ENCODE data around the gene TMTC2. TPM values are rescaled to one million over a fixed set of nuclear protein-coding genes. Genes with fewer than 3 reads are reported as not detected.

Gene TMTC2
- polyA plus RNA-seq, 1 experiment = 1.6 TPM

- POLR2A ChIA-PET = no interaction called here
- no peak for DNase-seq (ENCODE audit: low read depth, low spot score)
- no peak overlapping the region for H3K27ac ChIP-seq (ENCODE audit: low read depth, low read length)
- no peak for TF ChIP-seq CTCF (IDR thresholded peaks at IDR 0.05; ENCODE audit: low read depth, low read length)
- H3K27me3 ChIP-seq (ENCODE audit: control insufficient read depth, insufficient read depth, low read length) = no peaks in the 10 kb centered on the region
- no peak overlapping the region for H3K4me3 ChIP-seq (ENCODE audit: low read depth, low read length)
- H3K9me3 ChIP-seq (ENCODE audit: control insufficient read depth, insufficient read depth, low read length) = no peaks in the 10 kb centered on the region; the same call in 1 of the 2 replicates
- CTCF ChIA-PET = no interaction called here
Measured at GRCh38 chr12:82781309-82781997, 94.7 kb downstream of the TMTC2 start.

GRCh38 chr12:82783435-82783834 is 96.7 kb downstream of the TMTC2 start:
- DNase-seq (ENCODE audit: low read depth, low spot score) = no peak
- Histone ChIP-seq H3K9me3 (ENCODE audit: control insufficient read depth, insufficient read depth, low read length) (no peaks in the 10 kb centered on the region; the same call in 1 of the 2 replicates), H3K4me3 (ENCODE audit: low read depth, low read length) (no peak overlapping the region), H3K27me3 (ENCODE audit: control insufficient read depth, insufficient read depth, low read length) (no peaks in the 10 kb centered on the region), H3K27ac (ENCODE audit: low read depth, low read length) (no peak overlapping the region)
- TF ChIP-seq CTCF (IDR thresholded peaks at IDR 0.05; ENCODE audit: low read depth, low read length) = no peak
- CTCF ChIA-PET = no interaction called here
- POLR2A ChIA-PET = no interaction called here

GRCh38 chr12:82787016-82787415 is 100.3 kb downstream of the TMTC2 start:
- Histone ChIP-seq H3K27ac (ENCODE audit: low read depth, low read length) (no peak overlapping the region), H3K9me3 (ENCODE audit: control insufficient read depth, insufficient read depth, low read length) (no peaks in the 10 kb centered on the region), H3K27me3 (ENCODE audit: control insufficient read depth, insufficient read depth, low read length) (no peaks in the 10 kb centered on the region), H3K4me3 (ENCODE audit: low read depth, low read length) (no peak overlapping the region)
- no peak for TF ChIP-seq CTCF (IDR thresholded peaks at IDR 0.05; ENCODE audit: low read depth, low read length)
- POLR2A ChIA-PET = no interaction called here
- no peak for DNase-seq (ENCODE audit: low read depth, low spot score)
- CTCF ChIA-PET = interaction anchor here (0.7 kb wide), 1 partner anchor 1131 kb away, joined by 3 read pairs; no protein-coding TSS in a partner anchor

- DNase-seq (ENCODE audit: low read depth, low spot score) = no peak
- Histone ChIP-seq H3K27me3 (ENCODE audit: control insufficient read depth, insufficient read depth, low read length) (no peaks in the 10 kb centered on the region), H3K9me3 (ENCODE audit: control insufficient read depth, insufficient read depth, low read length) (no peaks in the 10 kb centered on the region), H3K4me3 (ENCODE audit: low read depth, low read length) (no peak overlapping the region), H3K27ac (ENCODE audit: low read depth, low read length) (no peak overlapping the region)
- POLR2A ChIA-PET = no interaction called here
- CTCF ChIA-PET = no interaction called here
- TF ChIP-seq CTCF (IDR thresholded peaks at IDR 0.05; ENCODE audit: low read depth, low read length) = no peak
Measured at GRCh38 chr12:82788594-82788993, 101.9 kb downstream of the TMTC2 start.

GRCh38 chr12:82789674-82790073 is 103.0 kb downstream of the TMTC2 start:
- no peak for DNase-seq (ENCODE audit: low read depth, low spot score)
- Histone ChIP-seq H3K9me3 (ENCODE audit: control insufficient read depth, insufficient read depth, low read length) (no peaks in the 10 kb centered on the region), H3K27me3 (ENCODE audit: control insufficient read depth, insufficient read depth, low read length) (no peaks in the 10 kb centered on the region), H3K4me3 (ENCODE audit: low read depth, low read length) (no peak overlapping the region), H3K27ac (ENCODE audit: low read depth, low read length) (no peak overlapping the region)
- POLR2A ChIA-PET = no interaction called here
- CTCF ChIA-PET = no interaction called here
- TF ChIP-seq CTCF (IDR thresholded peaks at IDR 0.05; ENCODE audit: low read depth, low read length) = no peak
